Prostate gland (tissue), 2 donors: ENCODE data around the gene FGFBP2.

Source experiments
- CTCF ChIP-seq, 4 experiments: fragments of 200-600 bp in 2 of 4; fragments of 450-650 bp in 2 of 4; sonication (generic) in 2 of 4; IDR thresholded peaks; 1 replicate in 3 of 4; 2 replicates in 1 of 4; pipeline ENCODE4 v1.5.1; 2016 to 2019; ENCODE audit warnings: antibody characterized with exemption in 4 of 4, mild to moderate bottlenecking in 2 of 4, moderate library complexity in 2 of 4
- POLR2A ChIP-seq: fragments of 450-650 bp; IDR thresholded peaks from one replicate; pipeline ENCODE4 v1.6.1; 2016; ENCODE audit warnings: antibody characterized with exemption, mild to moderate bottlenecking
- POLR2AphosphoS5 ChIP-seq: sonication (generic); formaldehyde crosslinking; IDR thresholded peaks from one replicate; pipeline ENCODE4 v1.6.1; 2017; ENCODE audit warnings: antibody characterized with exemption

- TF ChIP-seq CTCF (IDR thresholded peaks at IDR 0.05) (no peak), POLR2AphosphoS5 (no peak), POLR2A (no peak)
These were observed 20.0 kb upstream of the FGFBP2 start for GRCh38 chr4:15982842-15983524.
